ENCODE results near the gene SIRPB1.

GRCh38 chr20:1626528-1627199 is 6.9 kb upstream of the SIRPB1 start:
- no peak for TF ChIP-seq CTCF (IDR thresholded peaks at IDR 0.05)
- no peak for TF ChIP-seq POLR2A (IDR thresholded peaks at IDR 0.05)

All from uterus (tissue), 2 donors.